MM.1S (cell line): ENCODE results near the gene ODF2.

Experiments used
- DNase-seq: peaks from one replicate; pipeline ENCODE4 v3.0.0-alpha.2; 2015
- H2AFZ ChIP-seq: fragments of 300-600 bp; sonication (generic); 2 replicates; pipeline ENCODE4 v1.6.0; 2016; ENCODE audit warnings: antibody characterized with exemption, low read length
- H3F3A ChIP-seq: fragments of 300-600 bp; sonication (generic); 2 replicates; pipeline ENCODE4 v1.6.1; 2016; ENCODE audit warnings: mild to moderate bottlenecking, antibody characterized with exemption, low read length, moderate library complexity, mixed read lengths; ENCODE audit not compliant: insufficient read depth
- H3K27ac ChIP-seq: fragments of 300-600 bp; sonication (generic); 2 replicates; pipeline ENCODE4 v1.5.1; 2016; ENCODE audit warnings: mild to moderate bottlenecking, low read length
- H3K27me3 ChIP-seq: fragments of 300-600 bp; sonication (generic); replicated peaks from 2 replicates; pipeline ENCODE4 v1.6.0; 2016; ENCODE audit warnings: low read length; ENCODE audit not compliant: insufficient read depth
- H3K36me3 ChIP-seq: fragments of 300-600 bp; sonication (generic); replicated peaks from 2 replicates; pipeline ENCODE4 v1.6.1; 2016; ENCODE audit warnings: mild to moderate bottlenecking, low read length, mixed read lengths; ENCODE audit not compliant: insufficient read depth
- H3K4me1 ChIP-seq: fragments of 300-600 bp; sonication (generic); 2 replicates; pipeline ENCODE4 v1.6.1; 2016; ENCODE audit warnings: low read length, mixed read lengths
- H3K4me2 ChIP-seq: fragments of 300-600 bp; sonication (generic); 2 replicates; pipeline ENCODE4 v1.6.0; 2016; ENCODE audit warnings: low read depth, low read length
- H3K4me3 ChIP-seq: fragments of 300-600 bp; sonication (generic); 2 replicates; pipeline ENCODE4 v1.5.1; 2016; ENCODE audit warnings: low read length, mixed read lengths
- H3K79me2 ChIP-seq: fragments of 300-600 bp; sonication (generic); 2 replicates; pipeline ENCODE4 v1.6.1; 2016; ENCODE audit warnings: mixed run types, low read length, mixed read lengths
- H3K9ac ChIP-seq: fragments of 300-600 bp; sonication (generic); 2 replicates; pipeline ENCODE4 v1.6.1; 2016; ENCODE audit warnings: low read length, mixed read lengths
- H3K9me2 ChIP-seq: fragments of 300-600 bp; sonication (generic); replicated peaks from 2 replicates; pipeline ENCODE4 v1.6.1; 2016; ENCODE audit warnings: mild to moderate bottlenecking, low read length, mixed read lengths; ENCODE audit not compliant: insufficient read depth
- H3K9me3 ChIP-seq: fragments of 300-600 bp; sonication (generic); replicated peaks from 2 replicates; pipeline ENCODE4 v1.6.1; 2016; ENCODE audit warnings: mild to moderate bottlenecking, low read length, mixed read lengths; ENCODE audit not compliant: insufficient read depth
- H4K20me1 ChIP-seq: fragments of 300-600 bp; sonication (generic); 2 replicates; pipeline ENCODE4 v1.6.1; 2016; ENCODE audit warnings: mild to moderate bottlenecking, low read length, moderate library complexity, mixed read lengths; ENCODE audit not compliant: insufficient read depth
- EZH2 ChIP-seq: fragments of 300-600 bp; sonication (generic); optimal IDR thresholded peaks from 2 replicates; pipeline ENCODE3; 2017; ENCODE audit warnings: low read depth, mild to moderate bottlenecking, antibody characterized with exemption, low read length, mixed read lengths
- EZH2phosphoT487 ChIP-seq: fragments of 300-600 bp; sonication (generic); IDR thresholded peaks from 2 replicates; pipeline ENCODE4 v1.6.1; 2018; ENCODE audit warnings: antibody characterized with exemption, low read length
- TF ChIP-seq, protein P1 (sequence below): fragments of 300-600 bp; sonication (generic); IDR thresholded peaks from 2 replicates; pipeline ENCODE4 v1.5.1; 2016; ENCODE audit warnings: antibody characterized with exemption, low read length, mixed read lengths

The ODF2 gene

DNA sequence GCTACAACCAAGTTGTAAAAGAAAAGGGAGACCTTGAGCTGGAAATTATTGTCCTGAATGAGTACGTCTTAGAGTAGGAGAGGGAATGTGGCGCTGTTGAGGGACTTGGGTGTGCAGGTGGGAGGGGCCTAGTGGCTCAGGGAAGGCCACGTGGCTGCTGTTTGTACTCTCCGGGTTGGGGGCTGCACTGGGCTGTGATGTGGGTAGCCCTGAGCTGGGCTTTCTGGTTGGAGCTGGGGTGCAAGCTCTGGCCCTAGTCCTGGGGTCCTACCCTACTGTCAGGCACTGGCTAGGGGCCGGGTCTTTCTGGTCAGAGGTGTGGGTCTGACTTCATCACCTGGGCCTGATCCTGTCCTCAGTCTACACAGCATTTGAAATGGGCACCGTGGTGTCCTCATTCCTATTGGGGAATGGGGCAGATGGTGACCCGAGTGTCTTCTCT is 29.6 kb downstream of the ODF2 start:
- no peaks in the 10 kb centered on the region for H3K9me3 ChIP-seq
- H3K27me3 ChIP-seq: no peaks in the 10 kb centered on the region
- H3K4me3 ChIP-seq: no peak overlapping the region
- no peak overlapping the region for H3K4me2 ChIP-seq
- H4K20me1 ChIP-seq: no peaks in the 10 kb centered on the region
- no peaks in the 10 kb centered on the region for H3K79me2 ChIP-seq
- TF ChIP-seq EZH2: no peak
- no peak for TF ChIP-seq EZH2phosphoT487
- TF ChIP-seq, protein P1, sequence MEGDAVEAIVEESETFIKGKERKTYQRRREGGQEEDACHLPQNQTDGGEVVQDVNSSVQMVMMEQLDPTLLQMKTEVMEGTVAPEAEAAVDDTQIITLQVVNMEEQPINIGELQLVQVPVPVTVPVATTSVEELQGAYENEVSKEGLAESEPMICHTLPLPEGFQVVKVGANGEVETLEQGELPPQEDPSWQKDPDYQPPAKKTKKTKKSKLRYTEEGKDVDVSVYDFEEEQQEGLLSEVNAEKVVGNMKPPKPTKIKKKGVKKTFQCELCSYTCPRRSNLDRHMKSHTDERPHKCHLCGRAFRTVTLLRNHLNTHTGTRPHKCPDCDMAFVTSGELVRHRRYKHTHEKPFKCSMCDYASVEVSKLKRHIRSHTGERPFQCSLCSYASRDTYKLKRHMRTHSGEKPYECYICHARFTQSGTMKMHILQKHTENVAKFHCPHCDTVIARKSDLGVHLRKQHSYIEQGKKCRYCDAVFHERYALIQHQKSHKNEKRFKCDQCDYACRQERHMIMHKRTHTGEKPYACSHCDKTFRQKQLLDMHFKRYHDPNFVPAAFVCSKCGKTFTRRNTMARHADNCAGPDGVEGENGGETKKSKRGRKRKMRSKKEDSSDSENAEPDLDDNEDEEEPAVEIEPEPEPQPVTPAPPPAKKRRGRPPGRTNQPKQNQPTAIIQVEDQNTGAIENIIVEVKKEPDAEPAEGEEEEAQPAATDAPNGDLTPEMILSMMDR: no peak
- no peak for DNase-seq
- no peaks in the 10 kb centered on the region for H3K9me2 ChIP-seq
- H3F3A ChIP-seq: no peaks in the 10 kb centered on the region
- no peak overlapping the region for H3K9ac ChIP-seq
- no peaks in the 10 kb centered on the region for H3K4me1 ChIP-seq
- H2AFZ ChIP-seq: no peak overlapping the region
- no peak overlapping the region for H3K27ac ChIP-seq
- H3K36me3 ChIP-seq: no peaks in the 10 kb centered on the region

DNA sequence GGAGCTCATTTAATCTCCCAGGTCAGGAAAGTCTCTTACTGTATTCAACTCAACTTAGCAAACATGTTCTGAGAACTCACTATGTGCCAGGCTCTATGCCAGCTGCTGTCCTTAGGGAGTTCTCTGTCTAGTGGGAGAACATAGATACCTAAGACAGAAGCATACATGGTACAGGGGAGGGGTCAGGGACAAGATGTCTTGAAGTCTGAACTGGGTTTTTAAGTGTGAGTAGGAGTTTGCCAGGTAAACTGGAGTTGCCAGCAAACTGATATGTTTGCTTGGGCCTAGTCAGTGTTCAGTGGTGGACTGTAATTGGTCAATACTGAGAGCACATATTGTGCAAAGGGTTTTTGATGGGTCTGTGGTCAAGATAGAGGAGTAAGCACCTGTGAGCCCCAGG is 30.4 kb downstream of the ODF2 start:
- no peak for DNase-seq
- Histone ChIP-seq H3K9me2 (no peaks in the 10 kb centered on the region), H3K4me2 (no peak overlapping the region), H3K9me3 (no peaks in the 10 kb centered on the region), H3K36me3 (no peaks in the 10 kb centered on the region), H3K79me2 (no peaks in the 10 kb centered on the region), H4K20me1 (no peaks in the 10 kb centered on the region), H3K27ac (no peak overlapping the region), H3K9ac (no peak overlapping the region), H3K27me3 (no peaks in the 10 kb centered on the region), H3K4me1 (no peaks in the 10 kb centered on the region), H3F3A (no peaks in the 10 kb centered on the region), H2AFZ (no peak overlapping the region), H3K4me3 (no peak overlapping the region)
- TF ChIP-seq, protein P1: no peak
- no peak for TF ChIP-seq EZH2phosphoT487
- TF ChIP-seq EZH2: no peak

DNA sequence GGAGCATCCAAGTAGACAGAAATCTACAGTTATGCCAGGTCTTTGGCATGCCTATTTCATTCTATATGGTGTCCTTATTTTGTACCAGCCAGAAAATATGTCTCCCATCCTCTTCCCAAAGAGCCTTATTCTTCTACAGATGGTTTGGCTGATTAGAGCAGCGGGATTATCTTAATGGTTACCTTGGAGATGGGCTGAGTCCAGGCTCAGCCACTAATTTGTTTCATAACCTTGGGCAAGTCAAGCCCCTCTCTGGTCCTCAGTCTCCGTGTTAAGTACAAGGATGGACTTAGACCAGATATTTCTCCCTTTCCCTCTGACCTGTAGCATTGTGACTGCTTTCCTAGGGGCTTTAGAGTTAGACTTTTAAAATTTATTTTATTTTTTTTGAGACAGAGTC is 37.6 kb downstream of the ODF2 start:
- Histone ChIP-seq H3K79me2 (no peaks in the 10 kb centered on the region), H3K9me3 (no peaks in the 10 kb centered on the region), H2AFZ (no peak overlapping the region), H3K36me3 (no peaks in the 10 kb centered on the region), H3K27me3 (no peaks in the 10 kb centered on the region), H3K4me1 (no peaks in the 10 kb centered on the region), H3K4me2 (no peak overlapping the region), H4K20me1 (no peaks in the 10 kb centered on the region), H3K9ac (no peak overlapping the region), H3K27ac (no peak overlapping the region), H3K4me3 (no peak overlapping the region), H3F3A (no peaks in the 10 kb centered on the region), H3K9me2 (no peaks in the 10 kb centered on the region)
- no peak for DNase-seq
- TF ChIP-seq, protein P1: no peak
- TF ChIP-seq EZH2phosphoT487 (no peak), EZH2 (no peak)
